DND-41 (cell line): ENCODE data around the gene ABHD1.

Experiments used
- ATAC-seq: fragments of 200-7000 bp; cut with Tn5 transposase; 3 replicates; pipeline ENCODE4 v1.9.1; 2021; ENCODE audit warnings: low read depth; ENCODE audit not compliant: insufficient read depth
- DNase-seq: peaks from one replicate; pipeline ENCODE4 v3.0.0-alpha.2; 2020
- H2AFZ ChIP-seq: 2 replicates; pipeline ENCODE4 v1.6.0; 2012; ENCODE audit warnings: low read depth, low read length
- H3K27ac ChIP-seq: 2 replicates; pipeline ENCODE4 v1.5.1; 2012; ENCODE audit warnings: low read length, inconsistent platforms
- H3K27me3 ChIP-seq: fragments of 200-600 bp; sonication (generic); 2 replicates; pipeline ENCODE4 v1.6.0; 2012; ENCODE audit warnings: low read length, mild to moderate bottlenecking, inconsistent platforms; ENCODE audit not compliant: insufficient read depth, poor library complexity
- H3K36me3 ChIP-seq: 2 replicates; pipeline ENCODE4 v1.5.1; 2012; ENCODE audit warnings: low read length, inconsistent platforms; ENCODE audit not compliant: insufficient read depth
- H3K4me1 ChIP-seq: 2 replicates; pipeline ENCODE4 v1.5.1; 2012; ENCODE audit warnings: mild to moderate bottlenecking, low read length; ENCODE audit not compliant: insufficient read depth
- H3K4me2 ChIP-seq: 2 replicates; pipeline ENCODE4 v1.6.0; 2012; ENCODE audit warnings: mild to moderate bottlenecking, moderate library complexity, low read length, inconsistent platforms; ENCODE audit not compliant: insufficient read depth
- H3K4me3 ChIP-seq, 2 experiments: fragments of 200-600 bp in 1 of 2; shearing (Covaris generic) in 1 of 2; 2 replicates each; pipeline ENCODE4 v1.5.1; 2012 to 2016; ENCODE audit warnings: inconsistent platforms in 2 of 2, low read length in 2 of 2, mild to moderate bottlenecking in 2 of 2, low read depth in 1 of 2, moderate library complexity in 1 of 2
- H3K79me2 ChIP-seq: 2 replicates; pipeline ENCODE4 v1.6.0; 2012; ENCODE audit warnings: low read length, inconsistent platforms; ENCODE audit not compliant: insufficient read depth
- H3K9ac ChIP-seq: 2 replicates; pipeline ENCODE4 v1.6.0; 2012; ENCODE audit warnings: low read depth, mild to moderate bottlenecking, inconsistent platforms, low read length, moderate library complexity
- H3K9me3 ChIP-seq: 2 replicates; pipeline ENCODE4 v1.5.1; 2012; ENCODE audit warnings: low read length, moderate library complexity, mild to moderate bottlenecking, inconsistent platforms; ENCODE audit not compliant: insufficient read depth, severe bottlenecking
- H4K20me1 ChIP-seq: 2 replicates; pipeline ENCODE4 v1.6.0; 2012; ENCODE audit warnings: low read length; ENCODE audit not compliant: insufficient read depth
- CTCF ChIP-seq: IDR thresholded peaks from 2 replicates; pipeline ENCODE4 v1.5.1; 2012; ENCODE audit warnings: borderline replicate concordance, low read length, moderate library complexity, mild to moderate bottlenecking; ENCODE audit not compliant: poor library complexity, severe bottlenecking; ENCODE audit errors: extremely low read depth
- EZH2 ChIP-seq: IDR thresholded peaks from 3 replicates; pipeline ENCODE4 v1.6.1; 2012; ENCODE audit warnings: borderline replicate concordance, low read depth, mild to moderate bottlenecking, moderate library complexity, low read length, inconsistent platforms; ENCODE audit not compliant: severe bottlenecking

ABHD1 gene

GRCh38 chr2:27095745-27096651, 27.6 kb upstream of the ABHD1 start:
- no peaks in the 10 kb centered on the region for H3K79me2 ChIP-seq
- 0 out of 2 replicates have a peak, but pooled peaks cover 4% of the 10 kb centered on the region for H3K36me3 ChIP-seq
- ATAC-seq (peak; percentile 71), DNase-seq (peak; percentile 45)
- H3K27me3 ChIP-seq, result no peaks in the 10 kb centered on the region
- TF ChIP-seq EZH2 (no peak), CTCF (no peak)
- H3K4me3 ChIP-seq, result no peak overlapping the region
- no peak overlapping the region for H3K27ac ChIP-seq
- H2AFZ ChIP-seq, result no peak overlapping the region; the same call in 1 of the 2 replicates
- H3K9ac ChIP-seq, result no peak overlapping the region
- no peaks in the 10 kb centered on the region for H3K9me3 ChIP-seq
- no peak overlapping the region for H3K4me2 ChIP-seq
- H3K4me1 ChIP-seq, result no peaks in the 10 kb centered on the region
- 0 out of 2 replicates have a peak, but pooled peaks cover 3% of the 10 kb centered on the region for H4K20me1 ChIP-seq

GRCh38 chr2:27096748-27097297, 26.8 kb upstream of the ABHD1 start:
- H2AFZ ChIP-seq, result no peak overlapping the region
- H3K36me3 ChIP-seq, result 0 out of 2 replicates have a peak, but pooled peaks cover 4% of the 10 kb centered on the region
- no peaks in the 10 kb centered on the region for H3K4me1 ChIP-seq
- 0 out of 2 replicates have a peak, but pooled peaks cover 3% of the 10 kb centered on the region for H4K20me1 ChIP-seq
- TF ChIP-seq CTCF (no peak), EZH2 (no peak)
- no peak overlapping the region for H3K9ac ChIP-seq
- H3K9me3 ChIP-seq, result no peaks in the 10 kb centered on the region
- no peak overlapping the region for H3K4me2 ChIP-seq
- no peak overlapping the region for H3K27ac ChIP-seq
- H3K4me3 ChIP-seq, result no peak overlapping the region
- no peak for ATAC-seq
- DNase-seq, result no peak
- H3K79me2 ChIP-seq, result no peaks in the 10 kb centered on the region
- H3K27me3 ChIP-seq, result no peaks in the 10 kb centered on the region

- DNase-seq, result no peak
- H2AFZ ChIP-seq, result no peak overlapping the region
- no peak overlapping the region for H3K9ac ChIP-seq
- no peak for ATAC-seq
- 0 out of 2 replicates have a peak, but pooled peaks cover 3% of the 10 kb centered on the region for H4K20me1 ChIP-seq
- no peak overlapping the region for H3K4me2 ChIP-seq
- H3K4me1 ChIP-seq, result no peaks in the 10 kb centered on the region
- H3K4me3 ChIP-seq, result no peak overlapping the region
- H3K27me3 ChIP-seq, result no peaks in the 10 kb centered on the region
- 0 out of 2 replicates have a peak, but pooled peaks cover 4% of the 10 kb centered on the region for H3K36me3 ChIP-seq
- TF ChIP-seq CTCF (no peak), EZH2 (no peak)
- H3K79me2 ChIP-seq, result no peaks in the 10 kb centered on the region
- no peaks in the 10 kb centered on the region for H3K9me3 ChIP-seq
- H3K27ac ChIP-seq, result no peak overlapping the region
Observed at GRCh38 chr2:27097341-27097740, 26.3 kb upstream of the ABHD1 start.
